CD4-positive, alpha-beta T cell treated with Interleukin-6 for 4 hours (primary cell): ENCODE measurements around the gene PSRC1.

Experiments
- DNase-seq: peaks from one replicate; pipeline ENCODE4 v3.0.0-alpha.2; 2020; ENCODE audit warnings: mixed read lengths

PSRC1 gene

GRCh38 chr1:109243221-109243620 lies 39.7 kb downstream of the PSRC1 start:
- DNase-seq: no peak

GRCh38 chr1:109242387-109242786 lies 40.6 kb downstream of the PSRC1 start:
- no peak for DNase-seq

- peak; percentile 11 for DNase-seq
Measured at GRCh38 chr1:109241841-109242345, 41.1 kb downstream of the PSRC1 start.

DNA sequence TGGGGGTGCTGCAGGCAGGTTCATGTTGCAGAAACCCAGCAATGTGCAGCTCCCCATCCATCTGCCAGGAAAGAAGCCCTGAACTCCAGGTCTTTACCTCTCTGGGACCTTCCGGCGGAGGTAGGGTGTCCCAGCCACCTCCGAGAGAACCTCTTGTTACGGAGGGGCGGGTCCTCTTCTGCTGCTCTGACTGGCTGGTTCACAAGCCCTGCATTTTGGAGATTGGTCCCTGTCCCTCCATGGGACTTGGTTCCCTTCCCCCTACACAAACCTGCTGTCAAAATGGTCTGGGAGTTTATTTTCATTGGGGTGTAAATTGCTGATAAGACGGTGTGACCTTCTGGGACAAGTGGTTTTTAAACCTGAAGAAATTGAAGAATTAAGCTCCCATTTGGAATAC lies 41.6 kb downstream of the PSRC1 start:
- no peak for DNase-seq

DNA sequence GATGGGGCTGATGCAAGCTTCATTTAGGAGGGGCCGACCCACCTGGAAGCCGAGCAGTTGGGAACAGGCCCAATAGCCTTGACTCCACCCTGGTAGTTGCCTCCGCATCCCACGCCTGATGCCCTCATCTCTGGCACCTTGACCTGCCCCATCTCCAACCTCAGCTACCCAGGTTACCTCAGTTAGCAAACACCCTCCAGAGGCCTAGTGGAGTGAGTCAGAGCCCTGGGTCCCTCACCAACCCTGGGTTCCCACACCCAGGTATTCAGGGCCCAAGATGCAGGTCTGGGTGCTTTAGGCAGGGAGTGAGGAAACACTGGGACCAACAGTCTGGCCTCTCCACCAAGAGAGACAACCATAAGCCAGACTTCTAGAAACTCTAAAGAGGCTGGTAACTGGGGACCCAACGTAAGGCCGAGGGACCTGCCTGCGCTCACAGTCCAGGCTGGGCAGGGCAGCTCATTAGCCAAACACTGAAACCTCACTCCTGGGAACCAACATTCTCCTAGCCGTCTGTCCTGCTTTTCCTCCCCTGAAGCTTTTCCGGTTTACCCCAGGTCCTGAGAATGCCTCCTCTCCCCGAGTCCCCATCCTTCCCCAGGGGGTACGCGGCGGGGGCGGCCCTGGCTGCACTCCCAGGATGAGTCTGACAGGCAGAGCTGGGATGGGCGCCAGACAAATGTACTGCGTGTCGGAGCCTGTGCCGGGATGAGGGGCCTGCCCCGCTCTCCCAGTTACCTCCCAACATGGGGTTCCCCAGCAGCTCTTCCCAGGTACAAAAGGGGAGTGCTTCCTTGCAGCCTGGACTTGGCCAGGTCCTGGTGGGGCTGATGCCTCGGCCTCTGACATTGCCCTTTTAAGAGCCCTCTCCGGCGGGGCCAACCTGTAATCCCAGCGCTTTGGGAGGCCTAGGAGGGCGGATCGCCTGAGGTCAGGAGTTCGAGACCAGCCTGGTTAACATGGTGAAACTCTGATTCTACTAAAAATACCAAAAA lies 42.5 kb downstream of the PSRC1 start:
- DNase-seq: peak; percentile 43

GRCh38 chr1:109239409-109240068 lies 43.4 kb downstream of the PSRC1 start:
- peak; percentile 24 for DNase-seq

DNA sequence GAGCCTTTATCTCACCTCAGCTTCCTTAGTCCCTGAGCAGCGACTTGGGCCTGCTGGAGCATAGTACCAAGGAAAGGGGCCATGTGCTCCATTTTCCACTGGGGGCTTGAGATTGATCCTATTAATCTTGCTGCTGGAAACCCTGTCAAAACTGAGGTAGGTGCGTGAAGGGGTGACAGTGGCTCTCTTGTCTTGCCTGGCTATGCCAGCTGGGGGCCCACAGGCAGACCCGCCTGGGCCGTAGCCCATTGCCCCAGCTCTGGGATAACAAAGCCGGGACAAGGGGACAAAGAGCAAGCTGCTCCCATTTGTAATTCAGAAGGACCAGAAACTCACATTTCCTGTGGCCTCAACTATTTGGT lies 43.9 kb downstream of the PSRC1 start:
- no peak for DNase-seq

- no peak for DNase-seq
Measured at GRCh38 chr1:109238382-109238781, 44.6 kb downstream of the PSRC1 start.

- no peak for DNase-seq
Measured at GRCh38 chr1:109237512-109237911, 45.4 kb downstream of the PSRC1 start.

- DNase-seq: no peak
Measured at GRCh38 chr1:109235137-109235536, 47.8 kb downstream of the PSRC1 start.

DNA sequence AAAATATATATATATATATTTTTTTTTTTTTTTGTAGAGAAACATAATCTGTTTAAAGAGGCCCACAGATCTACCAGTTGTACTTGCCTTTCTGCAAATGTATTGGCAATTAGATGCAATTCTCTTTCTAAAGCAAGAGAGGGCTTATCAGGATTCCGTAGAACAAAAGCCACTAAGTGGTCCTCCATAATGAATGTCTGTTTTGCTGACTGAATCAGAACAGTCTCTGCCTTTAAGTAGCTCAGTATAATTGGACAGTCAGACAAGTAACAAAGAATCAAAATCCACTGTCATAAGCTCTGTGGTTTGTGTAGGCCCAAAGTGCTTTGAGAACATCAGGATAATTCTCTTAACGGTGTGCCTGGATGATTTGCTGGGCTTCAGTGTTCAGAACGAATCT lies 51.9 kb downstream of the PSRC1 start:
- DNase-seq: no peak
